ENCODE results near the gene C15orf61.

The C15orf61 gene

GRCh38 chr15:67506775-67507747 lies 13.9 kb upstream of the C15orf61 start:
- H3K4me3 ChIP-seq (ENCODE audit: low read depth, low read length): no peak overlapping the region
- no peak for DNase-seq (ENCODE audit: low read depth)
- TF ChIP-seq CTCF (IDR thresholded peaks at IDR 0.05; ENCODE audit: low read depth, low read length, missing control alignments): no peak

- TF ChIP-seq CTCF (IDR thresholded peaks at IDR 0.05; ENCODE audit: low read depth, low read length, missing control alignments): no peak
- no peak for DNase-seq (ENCODE audit: low read depth)
These were observed 12.5 kb upstream of the C15orf61 start for GRCh38 chr15:67508407-67508806.

GRCh38 chr15:67509918-67510317 lies 11.0 kb upstream of the C15orf61 start:
- DNase-seq (ENCODE audit: low read depth): no peak
- no peak for TF ChIP-seq CTCF (IDR thresholded peaks at IDR 0.05; ENCODE audit: low read depth, low read length, missing control alignments)
- H3K4me3 ChIP-seq (ENCODE audit: low read depth, low read length): no peak overlapping the region

More at GRCh38 chr15:67508407-67508806, 12.5 kb upstream of the C15orf61 start:
- no peak overlapping the region for H3K4me3 ChIP-seq (ENCODE audit: low read depth, low read length)

- TF ChIP-seq CTCF (IDR thresholded peaks at IDR 0.05; ENCODE audit: low read depth, low read length, missing control alignments): no peak
- DNase-seq (ENCODE audit: low read depth): no peak
- H3K4me3 ChIP-seq (ENCODE audit: low read depth, low read length): no peak overlapping the region
These were observed 10.2 kb upstream of the C15orf61 start for GRCh38 chr15:67510597-67511190.

- H3K4me3 ChIP-seq (ENCODE audit: low read depth, low read length): no peak overlapping the region
- no peak for TF ChIP-seq CTCF (IDR thresholded peaks at IDR 0.05; ENCODE audit: low read depth, low read length, missing control alignments)
- no peak for DNase-seq (ENCODE audit: low read depth)
These were observed 9.3 kb upstream of the C15orf61 start for GRCh38 chr15:67511606-67512005.

- H3K4me3 ChIP-seq (ENCODE audit: low read depth, low read length): no peak overlapping the region
- no peak for DNase-seq (ENCODE audit: low read depth)
- no peak for TF ChIP-seq CTCF (IDR thresholded peaks at IDR 0.05; ENCODE audit: low read depth, low read length, missing control alignments)
These were observed 8.8 kb upstream of the C15orf61 start for GRCh38 chr15:67512140-67512539.
